Measurements from ENCODE around the gene LRP5.
"Not testable (repeated sequence)": the region's sequence is repeated elsewhere in the genome, so short reads cannot be mapped to it uniquely, and the experiment has no call there.

LRP5 gene

DNA sequence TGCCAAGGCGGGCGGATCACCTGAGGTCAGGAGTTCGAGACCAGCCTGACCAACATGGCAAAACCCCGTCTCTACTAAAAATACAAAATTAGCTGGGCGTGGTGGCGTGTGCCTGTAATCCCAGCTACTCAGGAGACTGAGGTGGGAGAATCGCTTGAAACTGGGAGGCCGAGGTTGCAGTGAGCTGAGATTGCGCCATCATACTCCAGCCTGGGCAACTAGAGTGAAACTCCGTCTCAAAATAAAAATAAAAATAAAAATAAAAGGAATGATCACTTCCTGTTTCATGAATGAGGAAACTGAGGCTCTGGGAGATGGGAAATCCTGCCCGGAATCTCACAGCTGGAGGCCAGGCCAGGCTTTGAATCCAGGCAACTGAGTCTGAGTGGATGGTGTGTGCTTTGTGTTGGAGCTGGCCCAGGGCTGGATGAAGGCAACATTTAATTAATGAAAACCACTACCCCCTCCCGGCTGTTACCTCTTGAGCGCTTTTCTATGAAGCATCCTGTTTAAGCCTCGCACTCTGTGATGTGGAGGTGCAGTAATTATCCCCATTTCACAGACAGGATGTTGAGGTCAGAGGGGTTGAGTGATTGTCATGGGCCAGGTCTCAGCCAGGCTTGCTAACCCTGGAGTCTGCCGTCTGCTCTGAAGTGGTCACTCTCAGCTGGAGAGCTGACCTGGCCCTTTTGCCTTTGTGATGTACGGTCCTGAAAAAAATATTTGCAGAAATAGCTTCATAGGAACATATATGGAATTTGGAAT is 27.8 kb downstream of the LRP5 start:
- TF ChIP-seq, protein P1, sequence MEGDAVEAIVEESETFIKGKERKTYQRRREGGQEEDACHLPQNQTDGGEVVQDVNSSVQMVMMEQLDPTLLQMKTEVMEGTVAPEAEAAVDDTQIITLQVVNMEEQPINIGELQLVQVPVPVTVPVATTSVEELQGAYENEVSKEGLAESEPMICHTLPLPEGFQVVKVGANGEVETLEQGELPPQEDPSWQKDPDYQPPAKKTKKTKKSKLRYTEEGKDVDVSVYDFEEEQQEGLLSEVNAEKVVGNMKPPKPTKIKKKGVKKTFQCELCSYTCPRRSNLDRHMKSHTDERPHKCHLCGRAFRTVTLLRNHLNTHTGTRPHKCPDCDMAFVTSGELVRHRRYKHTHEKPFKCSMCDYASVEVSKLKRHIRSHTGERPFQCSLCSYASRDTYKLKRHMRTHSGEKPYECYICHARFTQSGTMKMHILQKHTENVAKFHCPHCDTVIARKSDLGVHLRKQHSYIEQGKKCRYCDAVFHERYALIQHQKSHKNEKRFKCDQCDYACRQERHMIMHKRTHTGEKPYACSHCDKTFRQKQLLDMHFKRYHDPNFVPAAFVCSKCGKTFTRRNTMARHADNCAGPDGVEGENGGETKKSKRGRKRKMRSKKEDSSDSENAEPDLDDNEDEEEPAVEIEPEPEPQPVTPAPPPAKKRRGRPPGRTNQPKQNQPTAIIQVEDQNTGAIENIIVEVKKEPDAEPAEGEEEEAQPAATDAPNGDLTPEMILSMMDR (IDR thresholded peaks at IDR 0.05; ENCODE audit: low read depth, low read length, missing control alignments), result no peak
- no peak overlapping the region for H3K4me3 ChIP-seq (replicated peaks; ENCODE audit: low read depth, low read length)
- no peak for DNase-seq (ENCODE audit: extremely low read depth, low read depth)

DNA sequence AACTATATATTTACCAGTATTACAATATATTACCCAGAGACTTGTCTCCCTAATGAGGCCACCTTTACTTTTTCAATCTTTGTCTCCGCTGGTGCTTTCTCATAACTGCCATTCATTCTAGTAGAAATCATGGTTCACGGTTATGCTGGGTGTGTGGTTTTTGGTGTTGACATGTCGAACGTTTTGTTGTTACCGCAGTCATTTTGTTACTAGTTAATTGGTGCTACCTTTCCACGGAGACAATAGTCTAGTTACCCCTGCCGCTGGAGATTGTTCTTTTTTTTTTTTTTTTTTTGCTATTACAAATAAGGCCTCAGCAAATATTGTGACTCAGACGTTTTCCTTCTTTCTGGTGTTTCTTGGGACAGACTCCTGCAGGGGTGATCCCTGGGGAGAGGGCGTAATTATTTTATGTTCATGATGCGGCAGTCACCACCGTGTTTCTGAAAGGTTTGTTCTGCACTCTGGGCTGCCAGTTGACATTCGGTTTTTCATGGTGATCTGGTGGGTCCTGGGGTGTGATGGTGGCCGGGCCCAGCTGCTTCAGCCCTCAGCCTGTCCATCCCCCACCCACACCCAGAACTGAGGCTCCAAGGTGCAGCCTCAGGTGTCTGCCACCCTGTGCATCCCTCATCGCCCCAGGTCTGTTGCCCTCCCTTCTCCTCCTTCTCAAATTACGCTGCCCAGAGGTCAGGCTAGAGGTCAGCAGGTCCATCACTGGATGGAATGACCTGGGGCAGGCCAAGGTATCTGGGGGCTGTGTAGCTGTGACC is 28.6 kb downstream of the LRP5 start:
- H3K4me3 ChIP-seq (replicated peaks; ENCODE audit: low read depth, low read length), result no peak overlapping the region
- no peak for DNase-seq (ENCODE audit: extremely low read depth, low read depth)
- TF ChIP-seq, protein P1 (IDR thresholded peaks at IDR 0.05; ENCODE audit: low read depth, low read length, missing control alignments), result no peak

DNA sequence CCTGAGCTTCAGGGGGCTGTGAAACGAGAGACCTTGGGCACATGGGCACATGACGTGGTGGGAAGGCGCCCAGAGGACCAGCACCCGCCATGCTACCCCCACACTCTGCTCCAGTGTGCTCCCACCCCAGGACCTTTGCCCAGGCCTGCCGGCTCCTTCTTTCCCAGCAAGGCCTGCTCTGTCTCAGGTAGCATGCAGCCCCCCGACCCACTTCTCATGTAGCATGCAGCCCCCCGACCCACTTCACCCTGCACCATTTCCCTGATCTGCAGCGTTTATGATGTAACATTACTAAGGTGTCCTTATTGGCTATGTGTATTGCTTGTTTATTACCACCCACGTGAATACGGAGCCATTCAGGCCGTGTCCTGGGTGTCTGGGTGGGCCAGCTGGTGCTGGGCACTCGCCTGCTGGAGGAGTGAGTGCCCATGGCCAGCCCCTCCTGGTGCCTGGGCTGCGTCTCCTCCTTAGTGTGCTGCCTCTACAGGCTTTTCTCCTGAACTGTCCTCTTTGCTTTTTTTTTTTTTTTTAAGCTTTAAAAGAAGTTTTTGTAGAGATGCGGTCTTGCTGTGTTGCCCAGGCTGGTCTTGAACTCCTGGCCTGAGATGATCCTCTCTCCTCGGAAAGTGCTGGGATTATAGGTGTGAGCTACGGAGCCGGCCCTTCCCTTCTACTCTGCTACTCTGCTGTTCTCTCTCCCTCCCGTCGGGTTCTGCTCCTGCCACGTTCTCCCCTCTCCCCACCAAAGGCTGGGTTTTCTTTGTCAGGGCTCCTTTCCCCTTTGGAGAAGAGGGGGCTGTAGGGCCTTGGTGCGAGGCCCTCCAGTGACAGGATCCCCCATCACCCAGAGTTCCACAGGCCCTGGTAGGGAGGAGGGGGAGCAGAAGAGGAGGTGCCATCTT is 29.4 kb downstream of the LRP5 start:
- TF ChIP-seq, protein P1 (IDR thresholded peaks at IDR 0.05; ENCODE audit: low read depth, low read length, missing control alignments), result no peak
- no peak overlapping the region for H3K4me3 ChIP-seq (replicated peaks; ENCODE audit: low read depth, low read length)
- DNase-seq (ENCODE audit: extremely low read depth, low read depth), result no peak

DNA sequence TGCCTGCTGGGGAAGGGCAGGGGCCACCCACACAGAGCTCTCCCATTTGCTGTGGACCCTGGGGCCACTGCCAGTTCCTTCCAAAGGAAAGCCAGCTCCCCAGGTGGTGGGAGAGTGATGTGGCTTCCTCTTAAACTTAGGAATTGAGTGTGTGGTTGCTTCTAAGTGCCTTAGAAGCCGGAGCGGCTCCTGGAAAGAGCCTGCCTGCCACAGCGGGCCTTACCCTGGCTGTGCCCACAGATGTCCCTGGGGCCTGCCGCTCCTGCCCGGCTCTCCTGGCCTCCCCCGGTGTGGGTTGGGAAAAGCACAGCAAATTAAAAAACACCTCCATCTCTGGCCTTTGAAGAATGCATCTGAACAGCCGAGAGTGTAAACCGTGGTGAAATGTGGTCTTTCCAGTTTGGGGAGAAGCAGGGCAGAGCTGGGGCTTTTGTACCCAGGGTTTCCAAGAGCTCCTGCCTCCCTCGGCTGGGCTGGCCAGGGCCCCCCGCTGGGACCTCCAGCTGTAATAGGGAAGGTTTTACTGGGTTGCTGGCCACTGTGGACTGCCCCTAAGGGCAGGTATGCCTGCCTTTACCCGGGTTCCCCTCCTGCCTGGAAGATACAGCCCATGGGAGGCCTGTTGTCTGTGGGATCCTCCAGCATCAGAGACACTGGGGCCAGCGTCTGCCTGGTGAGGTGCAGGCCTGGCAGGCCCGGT is 30.2 kb downstream of the LRP5 start:
- no peak for DNase-seq (ENCODE audit: extremely low read depth, low read depth)

DNA sequence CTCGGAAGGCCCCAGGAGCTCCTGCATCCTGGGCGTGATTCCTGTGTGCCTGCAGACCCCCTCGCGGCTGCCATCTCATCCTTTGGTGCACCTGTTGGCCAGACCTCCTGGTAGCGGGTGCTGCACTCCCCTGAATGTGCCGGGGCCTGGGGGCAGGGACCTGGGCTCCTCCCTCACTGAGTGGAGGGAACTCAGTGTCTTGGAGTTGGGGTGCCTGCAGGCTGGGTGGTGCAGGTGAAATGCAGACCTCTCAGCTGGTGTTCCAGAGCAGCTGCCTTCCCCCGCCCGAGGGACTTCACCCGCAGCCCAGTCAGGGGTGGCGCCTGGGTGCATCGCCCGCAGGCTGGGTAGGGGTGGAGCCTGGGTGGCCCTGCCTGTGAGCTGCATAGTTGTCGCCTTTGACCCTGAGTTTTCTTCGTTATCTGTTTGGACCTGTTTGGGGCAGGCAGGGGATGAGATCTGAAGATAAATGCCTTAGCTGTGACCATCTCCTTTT is 31.4 kb downstream of the LRP5 start:
- no peak overlapping the region for H3K4me3 ChIP-seq (replicated peaks; ENCODE audit: low read depth, low read length)
- no peak for DNase-seq (ENCODE audit: extremely low read depth, low read depth)
- TF ChIP-seq, protein P1 (IDR thresholded peaks at IDR 0.05; ENCODE audit: low read depth, low read length, missing control alignments), result no peak

More for the DNA sequence above, 30.2 kb downstream of the LRP5 start:
- TF ChIP-seq, protein P1 (IDR thresholded peaks at IDR 0.05; ENCODE audit: low read depth, low read length, missing control alignments), result no peak
- H3K4me3 ChIP-seq (replicated peaks; ENCODE audit: low read depth, low read length), result no peak overlapping the region

DNA sequence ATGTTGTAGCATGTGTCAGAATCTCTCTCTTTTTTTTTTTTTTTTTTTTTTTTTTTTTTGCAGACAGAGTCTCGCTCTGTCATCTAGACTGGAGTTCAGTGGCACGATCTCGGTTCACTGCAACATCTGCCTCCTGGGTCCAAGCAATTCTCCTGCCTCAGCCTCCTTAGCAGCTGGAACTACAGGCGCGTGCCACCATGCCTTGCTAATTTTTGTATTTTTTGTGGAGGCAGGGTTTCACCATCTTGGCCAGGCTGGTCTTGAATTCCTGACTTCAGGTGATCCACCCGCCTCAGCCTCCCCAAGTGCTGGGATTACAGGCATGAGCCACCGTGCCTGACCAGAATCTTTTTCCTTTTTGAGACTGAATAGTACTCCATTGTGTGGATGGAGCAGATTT is 32.4 kb downstream of the LRP5 start:
- not testable (repeated sequence) for DNase-seq (ENCODE audit: extremely low read depth, low read depth)

More for the DNA sequence above, 32.4 kb downstream of the LRP5 start:
- not testable (repeated sequence) for H3K4me3 ChIP-seq (replicated peaks; ENCODE audit: low read depth, low read length)
